NCI-H69 (cell line): ENCODE results near the gene CRELD2.

Experiments used
- DNase-seq: peaks from one replicate; lab custom pipeline; 2025; lab: John Stamatoyannopoulos, UW

The CRELD2 gene

GRCh38 chr22:49917974-49918910 is at the start of gene CRELD2, which contains the start of gene ALG12:
CRELD2 (plus strand) TSS chr22:49918634; CDS start chr22:49918770, 136 bp downstream.
ALG12 (minus strand) TSS chr22:49918438; CDS start chr22:49913765, 4,673 bp downstream.
- DNase-seq, result peak; percentile 99

GRCh38 chr22:49869086-49869830 is 49.2 kb upstream of the CRELD2 start:
- DNase-seq, result no peak

GRCh38 chr22:49869845-49870712 is 48.4 kb upstream of the CRELD2 start:
- no peak for DNase-seq

- DNase-seq, result no peak
These were observed 47.0 kb upstream of the CRELD2 start for GRCh38 chr22:49871482-49871881.

- DNase-seq, result no peak
These were observed 46.1 kb upstream of the CRELD2 start for GRCh38 chr22:49872347-49872746.

GRCh38 chr22:49873228-49873940 is 45.0 kb upstream of the CRELD2 start:
- DNase-seq, result no peak

- no peak for DNase-seq
These were observed 40.8 kb upstream of the CRELD2 start for GRCh38 chr22:49877642-49878041.

GRCh38 chr22:49878206-49878605 is 40.2 kb upstream of the CRELD2 start:
- DNase-seq, result no peak

- no peak for DNase-seq
These were observed 38.6 kb upstream of the CRELD2 start for GRCh38 chr22:49879871-49880270.

GRCh38 chr22:49880281-49880680 is 38.2 kb upstream of the CRELD2 start:
- DNase-seq, result no peak

GRCh38 chr22:49881856-49882255 is 36.6 kb upstream of the CRELD2 start:
- DNase-seq, result no peak

- no peak for DNase-seq
These were observed 35.7 kb upstream of the CRELD2 start for GRCh38 chr22:49882519-49883293.

GRCh38 chr22:49883294-49883640 is 35.2 kb upstream of the CRELD2 start:
- no peak for DNase-seq

GRCh38 chr22:49884075-49884474 is 34.4 kb upstream of the CRELD2 start:
- DNase-seq, result no peak

- DNase-seq, result no peak
These were observed 33.8 kb upstream of the CRELD2 start for GRCh38 chr22:49884503-49885260.

GRCh38 chr22:49885281-49885680 is 33.2 kb upstream of the CRELD2 start:
- no peak for DNase-seq

- DNase-seq, result no peak
These were observed 32.6 kb upstream of the CRELD2 start for GRCh38 chr22:49885881-49886280.

- no peak for DNase-seq
These were observed 31.9 kb upstream of the CRELD2 start for GRCh38 chr22:49886346-49887063.

- no peak for DNase-seq
These were observed 31.4 kb upstream of the CRELD2 start for GRCh38 chr22:49887064-49887451.
